RCC 7860 (cell line): ENCODE measurements around the gene DAW1.

Experiments
- DNase-seq: peaks from one replicate; pipeline ENCODE4 v3.0.0-alpha.2; 2015; ENCODE audit warnings: low spot score
- FAIRE-seq: peaks from 2 replicates; lab custom pipeline; 2012; peaks lifted over from hg19 to GRCh38; lab: Jason Lieb, UNC

DAW1 gene

GRCh38 chr2:227861011-227861410 lies 10.4 kb upstream of the DAW1 start:
- DNase-seq (no peak), FAIRE-seq (no peak)

GRCh38 chr2:227862227-227862740 lies 9.1 kb upstream of the DAW1 start:
- no peak for FAIRE-seq
- DNase-seq = peak; percentile 25

GRCh38 chr2:227862741-227863588 lies 8.5 kb upstream of the DAW1 start:
- FAIRE-seq (peak; percentile 94), DNase-seq (peak; percentile 96)

GRCh38 chr2:227864161-227864756 lies 7.2 kb upstream of the DAW1 start:
- FAIRE-seq (no peak), DNase-seq (peak; percentile 31)

DNA sequence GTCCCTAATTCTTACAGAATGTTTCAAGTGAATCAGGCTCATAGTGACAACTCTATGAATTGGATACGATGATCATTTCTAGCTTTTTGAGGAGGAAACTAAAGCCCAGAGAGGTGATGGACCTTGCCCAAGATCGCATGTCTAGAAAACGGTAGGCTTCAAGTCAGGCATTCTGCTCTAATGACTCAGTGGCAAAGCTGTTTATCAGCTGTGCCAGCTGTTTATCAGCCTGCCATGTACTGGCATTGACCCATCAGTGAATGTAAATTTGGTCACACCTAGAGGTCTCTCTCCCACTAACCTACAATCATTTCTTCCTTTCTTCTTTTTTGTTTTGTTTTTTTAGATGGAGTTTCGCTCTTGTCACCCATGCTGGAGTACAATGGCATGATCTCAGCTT lies 6.1 kb upstream of the DAW1 start:
- no peak for DNase-seq
- FAIRE-seq = no peak

DNA sequence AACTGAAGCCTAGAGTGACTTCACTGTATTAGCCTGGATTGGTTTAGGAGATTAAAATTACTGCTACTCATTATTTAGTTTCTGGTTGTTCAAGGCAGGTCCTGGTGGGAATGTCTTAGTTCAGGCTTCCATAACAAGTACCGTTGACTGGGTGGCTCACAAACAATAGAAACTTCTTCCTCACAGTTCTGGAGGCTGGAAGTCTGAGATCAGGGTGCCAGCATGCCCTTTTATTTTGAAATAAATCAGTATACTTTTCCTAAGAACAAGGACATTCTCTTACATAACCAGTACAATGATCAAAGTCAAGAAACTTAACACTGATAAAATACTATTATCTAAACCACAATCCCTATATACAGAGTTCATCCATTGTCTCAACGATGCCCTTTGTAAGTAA lies 4.0 kb upstream of the DAW1 start:
- DNase-seq = no peak
- FAIRE-seq = no peak

GRCh38 chr2:227870710-227871374 lies 589 bp upstream of the DAW1 start:
- peak; percentile 91 for DNase-seq
- peak; percentile 97 for FAIRE-seq

DNA sequence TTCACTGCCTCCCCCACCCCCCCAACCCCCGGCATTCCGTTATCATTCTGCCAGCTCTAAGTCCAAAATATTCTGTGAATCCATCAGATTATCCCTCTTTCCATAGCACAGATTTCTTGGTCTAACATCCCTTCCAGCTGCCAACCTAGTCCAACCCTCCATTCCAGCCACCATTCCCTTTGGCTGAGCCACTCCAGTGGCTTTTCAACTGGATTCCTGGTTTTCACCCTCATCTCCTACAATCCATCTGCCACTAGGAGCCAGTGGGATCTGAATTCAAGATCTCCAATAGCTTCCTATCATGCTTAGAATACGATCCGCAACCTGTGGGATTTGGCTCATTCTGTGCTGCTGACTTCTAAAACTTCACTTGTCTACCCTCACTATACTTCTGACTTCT lies 1.2 kb downstream of the DAW1 start:
- FAIRE-seq = no peak
- no peak for DNase-seq

GRCh38 chr2:227876300-227876801 lies 4.9 kb downstream of the DAW1 start:
- FAIRE-seq = no peak
- DNase-seq = peak; percentile 23

DNA sequence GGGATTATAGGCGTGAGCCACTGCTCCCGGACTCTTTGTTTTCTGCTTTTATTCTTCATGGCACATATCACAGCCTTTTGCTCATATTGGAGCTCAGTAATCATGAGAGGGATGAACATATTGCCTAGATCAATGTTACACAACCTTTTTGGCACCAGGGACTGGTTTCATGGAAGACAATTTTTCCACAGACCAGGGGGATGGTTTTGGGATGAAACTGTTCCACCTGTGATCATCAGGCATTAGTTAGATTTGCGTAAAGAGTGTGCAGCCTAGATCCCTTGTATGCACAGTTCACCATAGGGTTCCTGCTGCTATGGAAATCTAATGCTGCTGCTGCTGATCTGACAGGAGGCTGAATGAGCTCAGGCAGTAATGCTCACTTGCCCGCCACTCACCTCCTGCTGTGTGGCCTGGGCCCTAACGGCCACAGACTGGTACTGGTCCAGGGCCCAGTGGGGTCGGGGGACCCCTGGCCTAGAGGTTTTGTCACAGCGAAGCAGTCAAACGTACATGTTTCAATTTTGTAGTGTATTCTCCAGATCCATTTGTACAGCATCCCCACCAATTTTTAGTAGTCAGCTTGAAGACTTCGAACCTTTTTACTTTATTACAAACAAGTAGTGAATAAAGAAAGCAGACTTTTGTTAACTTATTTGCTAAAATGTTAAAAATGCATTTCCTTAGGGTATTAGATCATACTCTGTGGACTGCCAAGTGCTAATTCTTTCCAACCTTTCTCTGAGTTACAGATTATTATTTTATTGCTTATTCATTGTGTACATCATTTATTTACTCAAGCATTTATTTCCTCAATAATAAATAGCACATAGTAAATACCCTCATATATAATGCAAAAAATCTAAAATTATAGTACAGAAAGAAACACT lies 6.2 kb downstream of the DAW1 start:
- DNase-seq = no peak
- no peak for FAIRE-seq

DNA sequence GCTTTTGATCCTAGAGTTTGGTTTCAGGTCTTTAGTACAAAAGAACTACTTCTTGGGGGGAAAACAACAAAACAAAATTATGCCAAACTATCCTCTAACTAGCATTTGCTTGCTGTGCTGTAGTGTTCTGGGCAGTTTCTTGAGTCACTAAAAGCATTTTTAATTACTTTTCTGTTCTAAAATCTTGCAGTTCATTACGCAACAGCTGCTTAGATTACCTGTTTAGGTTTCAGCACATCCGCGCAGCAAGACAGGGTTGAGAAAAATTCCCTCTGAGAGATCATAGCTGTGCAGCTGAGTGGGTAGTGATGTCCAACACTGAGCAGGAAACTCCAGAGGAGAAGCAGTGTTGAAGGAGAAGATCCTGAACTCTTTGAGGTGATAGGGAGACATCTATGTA lies 9.0 kb downstream of the DAW1 start:
- no peak for DNase-seq
- FAIRE-seq = no peak

DNA sequence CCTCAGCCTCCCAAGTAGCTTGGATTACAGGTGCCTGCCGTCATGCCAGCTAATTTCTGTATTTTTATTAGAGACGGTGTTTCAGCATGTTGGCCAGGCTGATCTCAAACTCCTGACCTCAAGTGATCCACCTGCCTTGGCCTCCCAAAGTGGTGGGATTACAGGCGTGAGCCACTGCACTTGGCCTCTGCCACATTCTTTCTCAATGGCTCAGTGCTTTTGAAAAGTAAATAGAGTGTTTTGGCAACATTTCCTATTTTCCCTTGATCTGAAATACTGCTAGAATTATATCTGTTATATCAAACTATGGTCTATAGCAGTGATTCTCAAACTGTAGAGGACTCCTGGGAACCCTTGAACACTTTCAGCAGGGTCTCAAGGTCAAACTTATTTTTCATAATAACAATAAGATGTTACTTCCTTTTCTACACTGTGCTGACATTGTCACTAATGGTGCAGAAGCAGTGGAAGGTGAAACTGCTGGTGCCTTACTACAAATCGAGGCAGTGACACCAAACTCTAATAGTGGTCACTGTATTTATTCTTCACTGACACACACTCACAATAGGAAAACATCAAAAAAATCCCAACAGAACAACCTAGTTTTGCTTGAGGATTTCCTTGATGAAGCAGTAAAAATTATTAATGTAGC lies 10.6 kb downstream of the DAW1 start:
- DNase-seq (no peak), FAIRE-seq (no peak)

GRCh38 chr2:227884511-227884947 lies 13.1 kb downstream of the DAW1 start:
- DNase-seq (peak; percentile 68), FAIRE-seq (no peak)

GRCh38 chr2:227886149-227886548 lies 14.7 kb downstream of the DAW1 start:
- FAIRE-seq = no peak
- DNase-seq = no peak

DNA sequence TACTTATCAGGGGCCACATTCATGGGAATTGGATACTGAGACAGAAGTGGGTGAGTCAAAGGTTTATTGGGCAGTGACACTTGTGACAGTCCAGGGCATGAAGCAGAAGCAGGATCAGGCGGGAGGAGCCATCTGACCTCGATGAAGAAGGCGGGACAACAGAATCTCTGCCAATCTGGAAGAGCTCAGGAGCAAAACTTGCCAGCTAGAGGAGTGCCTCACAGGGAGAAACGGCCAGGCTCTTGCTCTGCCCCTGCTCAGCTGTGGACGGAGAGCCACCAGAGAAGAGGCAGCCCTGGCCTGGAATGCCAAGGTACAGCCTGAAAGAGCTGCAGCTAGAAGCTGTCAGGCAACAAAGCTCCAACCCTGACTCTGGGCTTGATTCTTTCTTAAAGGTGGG lies 16.9 kb downstream of the DAW1 start:
- FAIRE-seq (no peak), DNase-seq (no peak)

DNA sequence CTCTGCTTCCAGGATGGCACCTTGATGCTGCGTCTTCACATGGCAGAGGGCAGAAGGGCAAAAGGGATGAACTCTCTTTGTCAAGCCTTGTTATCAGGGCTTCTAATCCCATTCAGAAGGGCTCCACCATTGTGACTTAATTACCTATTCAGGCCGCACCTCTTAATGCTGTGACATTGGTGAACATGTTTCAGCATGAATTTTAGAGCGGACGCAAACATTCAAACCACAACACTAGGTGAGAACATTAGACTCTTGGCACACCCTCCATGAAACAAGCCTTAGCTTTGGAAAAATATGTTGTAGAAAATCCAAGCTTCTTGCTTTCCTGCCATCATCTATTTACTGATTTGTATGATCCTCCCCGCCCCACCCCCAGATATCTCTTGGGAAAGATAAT lies 17.9 kb downstream of the DAW1 start:
- DNase-seq (no peak), FAIRE-seq (no peak)

GRCh38 chr2:227890495-227891079 lies 19.2 kb downstream of the DAW1 start:
- FAIRE-seq (peak; percentile 93), DNase-seq (peak; percentile 49)

DNA sequence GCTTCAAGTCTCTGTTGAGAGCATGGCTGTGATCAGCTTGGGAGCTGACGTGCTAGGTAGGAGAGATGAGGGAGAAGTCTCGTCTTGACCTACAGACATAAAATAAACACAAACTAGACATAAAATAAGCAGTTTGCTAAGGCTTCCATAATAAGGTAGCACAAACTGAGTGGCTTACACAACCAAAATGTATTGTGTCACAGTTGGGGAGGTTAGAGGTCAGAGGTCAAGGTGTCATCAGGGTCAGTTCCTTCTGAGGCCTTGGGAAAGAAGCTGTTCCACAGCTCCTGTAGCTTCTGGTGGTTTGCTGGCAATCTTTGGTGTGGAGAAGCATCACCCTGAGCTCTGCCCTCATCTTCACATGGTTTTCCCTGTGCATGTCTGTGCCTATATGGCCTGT lies 20.2 kb downstream of the DAW1 start:
- DNase-seq (no peak), FAIRE-seq (no peak)

GRCh38 chr2:227903381-227903780 lies 31.9 kb downstream of the DAW1 start:
- DNase-seq (no peak), FAIRE-seq (no peak)

DNA sequence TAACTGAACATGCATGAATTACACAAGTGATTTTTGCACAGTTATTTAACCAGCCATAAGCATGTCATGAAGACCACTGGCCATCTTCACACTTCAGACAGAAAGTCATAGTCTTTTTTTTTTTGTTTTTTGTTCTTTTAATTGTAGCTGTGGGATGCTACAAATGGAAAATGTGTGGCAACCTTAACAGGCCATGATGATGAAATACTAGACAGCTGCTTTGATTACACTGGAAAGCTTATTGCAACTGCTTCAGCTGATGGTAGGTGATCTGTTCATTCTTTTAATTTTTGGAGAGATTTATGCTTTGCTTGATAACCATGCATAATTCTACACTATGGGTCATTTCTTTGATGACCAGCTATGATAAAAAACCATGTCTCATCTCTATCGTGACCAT lies 35.6 kb downstream of the DAW1 start:
- FAIRE-seq (no peak), DNase-seq (no peak)
